UCSD-AML1 (cell line): ENCODE measurements around the gene UBE3D.
A peak's percentile ranks its signal among the peaks of the same experiment; 100 is the strongest.
"Not testable (repeated sequence)": the region's sequence is repeated elsewhere in the genome, so short reads cannot be mapped to it uniquely, and the experiment has no call there.

Experiments used
- DNase-seq: peaks from one replicate; lab custom pipeline; 2025; ENCODE audit not compliant: unreplicated experiment; lab: John Stamatoyannopoulos, UW

UBE3D gene

DNA sequence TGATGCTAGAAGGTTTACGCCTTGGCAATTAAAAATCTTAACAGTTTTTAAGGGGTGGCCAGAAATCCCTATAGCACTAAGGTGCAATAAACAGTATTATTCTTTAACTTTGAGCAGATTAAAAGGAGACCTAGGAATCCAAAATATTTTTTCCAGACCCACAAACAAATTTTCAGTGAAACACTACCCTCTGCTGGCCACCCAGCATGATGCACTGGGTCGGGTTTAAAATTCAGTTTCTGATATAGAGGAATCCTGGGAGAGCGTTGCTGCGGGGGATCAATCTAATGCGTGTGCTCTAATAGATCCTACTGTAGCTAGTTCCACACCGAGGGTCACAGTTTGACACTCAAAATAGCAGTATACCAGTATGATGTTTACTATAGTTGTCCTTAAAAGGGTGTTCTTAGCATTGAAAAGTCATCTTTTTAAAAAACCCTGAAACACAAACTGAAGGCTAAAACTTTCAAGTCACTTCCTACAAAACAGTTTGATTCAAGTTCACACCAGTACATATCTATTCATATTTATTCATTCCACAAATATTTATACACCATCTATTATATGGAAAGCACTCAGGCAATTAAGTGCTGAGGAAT lies 10.2 kb downstream of the UBE3D start:
- peak; percentile 18 for DNase-seq

DNA sequence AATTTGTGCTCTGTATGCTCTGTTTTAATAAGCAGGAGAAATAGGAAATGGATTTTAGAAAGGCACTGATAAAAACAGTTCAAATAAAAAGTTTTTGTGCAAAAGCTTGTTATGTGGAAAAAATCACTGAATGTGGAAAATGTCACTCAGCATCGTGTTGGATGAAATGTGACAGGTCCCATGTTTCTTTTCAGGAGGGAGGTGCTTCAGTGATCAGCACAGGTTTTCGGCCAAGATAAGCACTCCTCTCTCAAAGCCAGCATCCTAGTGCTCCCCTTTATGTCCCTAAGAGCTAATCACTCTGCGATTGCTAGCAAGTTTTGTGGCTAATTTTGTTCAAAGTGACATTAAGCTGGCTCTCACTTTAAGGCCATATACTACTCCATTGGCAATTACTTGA lies 12.0 kb downstream of the UBE3D start:
- no peak for DNase-seq

GRCh38 chr6:83051377-83052172 lies 14.1 kb downstream of the UBE3D start:
- no peak for DNase-seq

GRCh38 chr6:83047065-83047754 lies 18.4 kb downstream of the UBE3D start:
- no peak for DNase-seq

GRCh38 chr6:83044091-83044768 lies 21.4 kb downstream of the UBE3D start:
- no peak for DNase-seq

DNA sequence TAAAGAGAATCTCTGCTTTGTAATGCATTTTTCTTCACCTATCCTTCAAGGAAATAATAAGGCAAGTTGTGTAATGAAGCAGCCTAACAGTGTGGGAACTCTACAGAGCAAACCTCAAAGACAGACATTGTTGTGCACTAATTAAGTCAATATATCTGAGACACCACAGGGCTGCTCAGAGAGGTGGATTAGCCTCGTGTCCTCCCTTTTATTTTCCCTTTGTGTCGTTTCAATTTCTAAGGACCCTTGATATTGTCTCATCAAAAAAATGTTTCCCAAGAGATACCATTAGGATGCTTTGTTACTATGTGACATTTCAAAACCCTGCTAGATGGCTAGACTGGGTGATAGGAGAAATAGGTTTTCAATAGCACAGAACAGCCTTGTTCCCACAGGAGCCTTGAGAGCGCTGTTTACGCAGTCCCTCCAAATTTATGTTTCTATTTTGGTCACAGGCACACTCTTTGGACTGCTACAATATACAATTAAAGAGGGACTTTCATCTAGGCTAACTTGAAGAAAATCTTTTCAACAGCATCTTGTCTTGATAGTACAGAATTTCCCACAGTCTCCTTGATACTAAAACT lies 23.1 kb downstream of the UBE3D start:
- DNase-seq, result no peak

GRCh38 chr6:83038246-83038645 lies 27.4 kb downstream of the UBE3D start:
- DNase-seq, result no peak

- DNase-seq, result no peak
These were observed 34.0 kb downstream of the UBE3D start for GRCh38 chr6:83031689-83032088.

- no peak for DNase-seq
These were observed 45.9 kb downstream of the UBE3D start for GRCh38 chr6:83019741-83020140.

DNA sequence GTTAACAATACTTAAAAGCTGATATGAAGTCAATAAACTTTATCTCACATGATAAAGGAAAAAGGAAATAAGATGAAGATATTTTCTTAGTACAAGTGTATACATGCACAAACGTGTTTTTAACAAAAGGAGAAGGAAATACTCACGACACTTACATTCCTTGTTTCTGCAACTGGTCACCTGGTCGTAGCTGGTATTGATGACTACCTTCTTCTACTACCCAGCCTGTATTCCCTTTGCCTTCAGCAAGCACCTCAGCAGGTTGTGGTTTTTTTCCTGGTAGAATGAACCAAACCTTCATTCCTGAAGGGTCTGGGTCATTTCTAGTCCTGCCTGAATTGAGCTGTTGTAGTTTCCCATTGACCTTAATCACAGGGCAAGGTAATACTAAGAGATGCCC lies 54.5 kb downstream of the UBE3D start:
- DNase-seq, result not testable (repeated sequence)

DNA sequence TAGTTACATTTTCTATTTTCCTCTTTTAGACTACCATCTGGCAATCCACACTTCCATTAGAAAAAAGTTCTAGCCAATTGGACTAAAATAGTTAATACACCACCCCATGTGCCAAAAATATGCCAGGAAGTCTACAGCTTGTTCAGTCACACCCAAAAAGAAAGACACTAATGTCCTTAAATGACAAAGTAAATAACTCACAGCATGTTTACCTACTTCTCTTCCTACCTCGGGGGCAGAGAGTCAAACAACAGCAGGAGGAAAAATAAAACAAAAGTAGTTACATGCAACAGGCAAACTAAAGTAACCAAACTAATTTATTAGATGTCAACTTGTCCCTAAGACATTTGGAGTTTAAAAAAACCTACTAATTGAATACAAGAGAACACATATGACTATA lies 57.0 kb downstream of the UBE3D start:
- DNase-seq, result no peak

DNA sequence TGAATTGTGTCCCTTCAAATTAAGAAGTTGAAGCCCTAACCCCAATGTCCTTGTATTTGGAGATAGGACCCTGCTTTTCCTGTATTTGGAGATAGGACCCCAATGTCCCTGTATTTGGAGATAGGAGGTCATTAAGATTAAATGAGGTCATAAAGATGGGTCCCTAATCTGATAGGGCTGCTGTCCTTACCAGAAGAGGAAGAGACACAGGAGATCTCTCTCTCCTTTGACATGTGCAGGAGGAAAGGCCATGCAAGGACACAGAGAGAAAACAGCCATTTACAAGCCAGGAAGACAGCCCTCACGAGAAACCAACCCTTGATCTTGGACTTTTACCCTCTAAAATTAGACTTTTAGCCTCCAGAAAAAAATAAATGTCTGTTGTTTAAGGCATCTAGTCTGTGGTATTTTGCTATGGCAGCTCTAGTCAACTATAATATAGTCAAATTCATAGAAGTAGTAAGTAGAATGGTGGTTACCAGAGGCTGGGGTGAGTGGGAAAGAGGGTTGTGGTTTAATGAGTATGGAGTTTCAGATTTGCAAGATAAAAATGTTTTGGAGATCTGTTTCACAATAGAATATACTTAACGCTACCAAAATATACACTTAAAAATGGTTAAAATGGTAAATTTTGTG lies 59.3 kb downstream of the UBE3D start:
- DNase-seq, result no peak

DNA sequence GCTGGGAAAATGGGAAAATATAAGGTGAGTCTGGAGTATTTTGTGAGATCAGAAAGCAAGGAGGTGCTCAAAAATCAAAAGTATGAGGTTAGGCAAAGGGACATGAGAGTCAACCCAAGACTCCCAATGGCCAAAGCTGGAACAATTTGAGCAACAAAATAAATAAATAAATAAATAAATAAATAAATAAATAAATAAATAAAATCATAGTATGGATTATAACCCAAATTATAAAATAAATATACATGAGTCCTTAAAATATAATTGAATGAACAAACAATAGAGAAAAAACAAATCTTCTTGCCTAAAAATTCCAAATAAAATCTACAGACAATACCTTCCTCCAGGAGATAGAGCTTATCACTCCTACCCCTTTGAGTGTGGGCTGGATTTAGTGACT lies 69.5 kb downstream of the UBE3D start:
- DNase-seq, result no peak

- DNase-seq, result no peak
These were observed 70.6 kb downstream of the UBE3D start for GRCh38 chr6:82995066-82995465.

DNA sequence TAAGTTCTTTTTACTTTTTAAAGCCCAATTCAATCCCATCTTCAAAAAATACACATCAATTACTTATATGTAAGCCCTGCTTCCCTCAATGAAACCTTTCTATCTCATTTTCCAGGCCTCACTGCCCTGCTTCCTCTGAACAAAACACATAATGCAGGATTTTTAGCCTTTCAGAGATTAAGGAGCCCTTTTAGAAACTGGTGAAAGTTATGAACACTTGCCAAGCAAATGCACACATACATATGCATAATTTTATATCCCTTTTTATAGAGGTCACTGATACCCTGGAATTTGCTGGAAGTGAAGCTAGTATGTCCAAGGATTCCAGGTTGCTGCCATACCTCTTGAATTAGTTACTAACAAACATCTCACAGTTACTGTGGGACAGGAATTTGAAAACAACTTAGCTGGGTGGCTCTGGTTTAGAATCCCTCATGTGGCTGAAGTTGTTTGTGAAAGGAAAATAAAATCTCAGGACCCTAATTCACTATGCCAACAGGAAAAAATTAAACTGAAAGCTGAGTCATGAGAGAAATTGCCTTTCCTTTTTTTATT lies 75.8 kb downstream of the UBE3D start:
- no peak for DNase-seq

- no peak for DNase-seq
These were observed 76.7 kb downstream of the UBE3D start for GRCh38 chr6:82988930-82989351.

DNA sequence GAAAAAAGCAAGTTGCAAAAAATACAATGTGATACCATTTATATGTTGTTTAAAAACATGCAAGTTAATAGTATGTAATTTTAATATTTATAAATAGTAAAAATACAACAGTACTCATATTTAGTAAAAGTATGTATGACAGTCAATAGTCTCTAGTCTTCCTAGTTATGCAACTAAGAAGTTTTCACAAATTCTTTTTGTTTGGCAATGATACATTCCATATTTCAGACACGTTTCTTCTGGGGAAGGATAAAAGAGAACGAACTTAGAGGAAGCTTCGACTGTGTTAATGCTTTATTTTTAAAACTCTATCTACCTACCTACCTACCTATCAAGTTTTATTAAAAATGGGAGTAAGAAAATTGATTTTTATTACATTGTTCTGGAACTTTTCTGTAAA lies 77.7 kb downstream of the UBE3D start:
- no peak for DNase-seq

DNA sequence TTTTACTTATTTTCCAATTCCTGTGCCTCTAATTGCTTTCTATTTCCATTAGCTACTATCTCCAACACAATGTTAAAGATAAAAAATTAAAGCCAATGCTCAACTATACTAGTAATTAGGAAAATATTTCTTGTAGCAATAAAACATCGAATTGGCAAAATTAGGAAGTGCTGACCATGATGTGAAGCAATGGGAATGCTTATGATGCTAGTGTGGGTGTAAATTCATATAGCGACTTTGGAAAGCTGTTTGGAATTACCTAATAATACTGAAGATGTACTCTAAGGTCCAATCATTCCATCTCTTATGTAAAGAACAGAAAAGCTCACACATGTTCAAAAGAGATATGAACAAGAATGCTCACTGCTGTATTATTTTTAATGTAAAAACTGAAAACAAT lies 78.2 kb downstream of the UBE3D start:
- no peak for DNase-seq

GRCh38 chr6:82984720-82985119 lies 80.9 kb downstream of the UBE3D start:
- no peak for DNase-seq

DNA sequence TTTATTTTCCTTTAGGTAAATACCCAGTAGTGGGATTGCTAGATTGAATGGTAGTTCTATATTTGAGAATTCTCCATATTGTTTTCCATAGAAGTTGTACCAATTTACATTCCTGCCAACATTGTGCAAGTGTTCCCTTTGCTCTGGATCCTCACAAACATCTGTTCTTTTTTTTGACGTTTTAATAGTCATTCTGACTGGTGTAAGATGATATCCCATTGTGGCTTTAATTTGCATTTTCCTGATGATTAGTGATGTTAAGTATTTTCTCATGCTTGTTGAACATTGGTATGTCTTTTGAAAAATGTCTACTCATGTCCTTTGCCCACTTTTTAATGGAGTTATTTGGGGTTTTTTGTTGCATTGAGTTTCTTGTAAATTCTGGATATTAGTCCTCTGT lies 85.6 kb downstream of the UBE3D start:
- DNase-seq, result no peak

GRCh38 chr6:82979657-82980056 lies 86.0 kb downstream of the UBE3D start:
- DNase-seq, result no peak
